GM19372 (cell line): ENCODE measurements around the gene PPM1F.

ENCODE experiments used
- ATAC-seq: cut with Tn5 transposase; IDR thresholded peaks from one replicate; pipeline ENCODE4 v1.9.1; 2021; ENCODE audit warnings: mild to moderate bottlenecking, low read depth, moderate library complexity; ENCODE audit not compliant: unreplicated experiment

PPM1F gene

DNA sequence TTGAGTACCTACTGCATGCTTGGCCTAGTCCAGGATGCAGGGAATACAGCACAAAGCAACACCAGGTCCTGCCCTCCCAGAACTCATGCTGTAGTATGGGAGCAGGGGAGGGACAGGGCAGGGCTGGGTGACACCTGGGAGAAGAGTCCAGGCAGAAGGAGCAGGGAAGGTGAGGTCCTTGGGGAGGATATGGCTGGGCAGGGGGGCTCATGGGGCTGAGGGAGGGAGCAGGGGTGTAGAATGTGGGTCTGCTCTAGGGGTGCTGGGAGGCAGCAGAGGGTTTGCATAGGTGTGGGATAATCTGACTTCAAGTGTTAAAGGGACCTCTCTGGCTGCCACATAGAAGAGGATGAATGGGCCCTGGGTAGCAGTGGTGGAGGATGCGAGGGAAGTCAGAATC lies 25.2 kb upstream of the PPM1F start:
- no peak for ATAC-seq

DNA sequence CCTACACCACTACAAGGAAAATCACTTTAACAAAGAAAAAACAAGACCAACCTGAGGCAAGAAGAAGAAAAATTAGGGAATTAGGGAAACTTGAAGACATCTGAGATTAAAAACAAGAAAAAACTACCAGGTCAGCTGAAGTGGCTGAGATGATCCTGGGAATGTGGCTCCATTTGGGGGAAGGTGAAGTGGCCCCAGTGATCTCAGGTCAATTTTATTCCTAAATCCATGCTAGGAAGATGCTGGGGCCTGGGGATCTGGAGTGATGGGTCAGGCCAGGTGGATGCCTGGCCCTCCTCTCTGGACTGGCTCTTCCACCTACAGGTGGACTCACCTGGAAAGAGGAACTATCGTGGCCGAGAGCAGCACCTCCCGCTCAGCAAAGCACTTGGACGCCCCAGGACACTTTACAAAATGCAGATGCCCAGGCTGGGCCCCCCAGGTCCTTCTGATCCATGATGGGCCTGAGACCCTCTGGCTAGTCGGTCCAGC lies 23.3 kb upstream of the PPM1F start:
- ATAC-seq, result no peak

DNA sequence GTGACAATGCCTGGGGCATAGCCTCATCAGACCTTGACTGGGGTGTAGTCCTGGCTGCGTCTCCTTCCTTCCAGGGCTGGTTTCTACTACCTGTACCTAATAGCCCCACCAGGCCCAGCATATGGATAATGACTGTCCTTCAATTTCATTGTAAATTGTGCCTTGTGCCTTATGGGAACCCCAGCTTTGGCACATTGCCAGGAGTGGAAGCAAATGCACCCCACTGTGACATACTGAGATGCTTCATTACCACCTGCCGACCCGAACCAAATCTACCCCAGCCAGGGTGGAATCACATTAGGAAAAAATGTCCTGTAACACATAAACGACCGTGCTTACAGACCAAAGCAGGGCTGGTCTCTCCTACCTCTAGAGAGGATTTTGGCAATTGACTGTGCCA lies 22.6 kb upstream of the PPM1F start:
- no peak for ATAC-seq

DNA sequence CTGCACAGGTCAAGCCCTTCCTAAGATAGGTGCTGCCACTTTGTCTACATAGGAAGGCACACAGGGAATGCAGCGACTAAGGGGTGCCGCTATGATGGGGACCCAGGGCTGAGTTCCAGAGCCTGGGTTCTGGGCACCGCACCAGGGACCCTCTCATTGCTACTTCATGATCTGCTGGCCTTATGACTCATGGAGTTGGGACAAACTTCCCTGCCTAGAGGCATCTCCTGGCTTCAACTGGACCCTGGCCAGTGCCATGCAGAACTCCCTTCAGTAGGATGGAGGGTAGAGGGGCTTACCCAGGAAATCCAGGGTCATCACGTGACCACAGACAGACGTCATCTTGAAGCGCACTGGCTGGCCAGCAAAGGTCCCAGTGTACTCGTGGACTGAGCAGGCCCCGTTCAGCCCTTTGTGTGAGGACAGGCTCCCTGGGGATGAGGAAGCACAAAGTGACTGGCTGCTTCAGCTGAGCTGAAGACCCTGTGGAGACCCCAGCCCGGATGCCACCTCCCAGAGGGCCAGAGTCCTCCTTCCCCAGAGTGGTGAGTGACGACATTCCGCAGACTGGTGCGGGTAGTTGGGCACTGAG lies 21.5 kb upstream of the PPM1F start:
- no peak for ATAC-seq

DNA sequence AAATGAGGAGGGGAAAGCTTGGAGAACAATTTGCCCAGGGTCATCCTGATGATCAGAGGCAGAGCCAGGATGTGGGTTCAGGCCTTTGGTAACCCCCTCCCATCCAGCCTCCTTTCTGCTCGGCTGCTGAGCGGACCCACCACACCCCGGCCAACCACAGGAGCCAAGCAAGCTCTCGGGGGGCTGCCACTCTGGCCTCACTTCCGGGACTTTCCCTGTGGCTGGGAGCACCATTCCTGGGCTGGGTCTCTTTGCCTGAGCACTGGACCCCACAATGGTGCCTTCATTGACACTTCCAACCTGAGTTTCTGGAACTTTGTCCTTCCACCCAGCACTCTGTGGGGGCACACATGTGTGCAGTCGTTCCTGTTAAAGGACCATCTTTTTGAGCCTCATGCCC lies 20.2 kb upstream of the PPM1F start:
- ATAC-seq, result no peak

DNA sequence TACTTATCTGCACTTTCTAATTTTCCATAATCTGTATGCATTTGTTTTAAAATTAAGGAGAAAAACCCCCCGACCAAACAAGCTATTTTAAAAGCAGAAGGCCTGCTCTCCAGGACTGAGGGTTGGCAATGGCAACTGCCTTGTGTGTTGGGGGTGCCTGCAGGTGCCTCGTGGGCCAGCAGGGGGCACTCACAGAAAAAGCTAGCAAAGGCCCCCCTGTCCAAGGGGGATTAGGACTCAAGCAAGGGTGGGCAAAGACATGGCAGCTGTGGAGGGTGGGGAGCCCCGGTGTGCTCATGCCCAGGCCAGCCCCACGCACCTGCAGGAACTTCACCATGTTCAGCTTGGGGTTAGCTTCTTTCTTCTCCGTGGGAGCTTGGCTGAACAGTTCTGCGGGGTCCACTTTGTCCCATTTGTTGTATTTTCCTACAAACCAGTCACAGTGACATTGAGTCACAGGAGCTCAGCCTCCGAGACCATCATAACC lies 19.7 kb upstream of the PPM1F start:
- no peak for ATAC-seq

DNA sequence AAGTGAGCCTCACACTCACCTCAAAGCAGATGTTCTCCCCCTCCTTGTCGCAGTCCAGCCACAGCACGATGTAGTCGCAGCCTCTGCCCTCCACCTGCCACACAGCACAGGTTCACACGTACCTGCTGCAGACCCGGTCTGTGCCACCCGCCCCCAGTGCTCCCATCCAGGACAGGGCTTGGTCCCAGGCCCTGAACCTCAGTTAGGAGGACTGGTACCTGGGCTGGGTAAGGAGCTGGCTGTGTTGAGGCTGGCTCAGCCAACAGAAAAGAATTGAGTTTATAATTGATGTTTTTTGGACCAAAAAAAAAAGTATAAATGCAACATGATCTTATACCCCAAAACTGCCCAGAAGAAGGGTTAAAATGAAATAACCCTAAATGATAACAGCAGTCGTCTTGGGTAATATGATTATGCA lies 19.2 kb upstream of the PPM1F start:
- no peak for ATAC-seq

DNA sequence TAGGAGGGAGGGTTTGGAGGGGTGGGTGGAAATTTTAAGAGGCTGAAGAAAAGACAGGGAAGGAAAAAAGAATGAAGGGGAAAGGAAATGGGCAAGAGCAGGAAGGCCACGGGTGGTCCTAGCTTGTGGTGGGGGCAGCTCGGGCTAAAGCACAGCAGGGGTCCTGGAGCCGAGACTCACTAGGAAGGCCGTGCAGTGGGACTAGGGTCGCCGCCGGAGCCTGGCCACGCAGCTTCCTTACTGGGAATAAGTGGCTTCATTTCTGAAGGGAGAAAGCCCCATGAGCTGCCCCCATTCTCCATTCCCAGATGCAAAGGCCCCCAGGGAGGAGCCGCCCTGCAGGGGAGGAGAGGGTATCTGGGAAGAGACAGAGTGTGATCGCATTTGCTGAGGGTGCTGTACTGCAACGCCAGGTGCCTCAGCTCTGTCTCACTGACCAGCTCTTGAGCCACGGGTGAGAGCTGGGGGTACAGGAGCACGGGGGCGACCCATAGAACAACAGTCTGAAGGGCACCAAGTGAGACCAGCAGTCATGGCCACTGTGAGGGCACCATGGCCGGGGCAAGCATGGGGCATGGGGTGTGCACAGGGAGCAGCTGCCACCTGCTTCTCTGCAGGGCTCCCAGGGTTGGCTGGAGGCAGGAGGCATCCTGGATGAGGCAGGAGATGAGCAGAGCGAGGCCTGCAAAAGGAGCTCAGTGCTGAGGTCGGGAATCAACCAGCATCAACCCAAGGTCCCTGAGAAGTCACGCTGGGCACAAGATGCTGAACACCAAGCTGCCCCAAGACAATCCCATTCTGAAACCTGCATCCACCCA lies 18.4 kb upstream of the PPM1F start:
- no peak for ATAC-seq

DNA sequence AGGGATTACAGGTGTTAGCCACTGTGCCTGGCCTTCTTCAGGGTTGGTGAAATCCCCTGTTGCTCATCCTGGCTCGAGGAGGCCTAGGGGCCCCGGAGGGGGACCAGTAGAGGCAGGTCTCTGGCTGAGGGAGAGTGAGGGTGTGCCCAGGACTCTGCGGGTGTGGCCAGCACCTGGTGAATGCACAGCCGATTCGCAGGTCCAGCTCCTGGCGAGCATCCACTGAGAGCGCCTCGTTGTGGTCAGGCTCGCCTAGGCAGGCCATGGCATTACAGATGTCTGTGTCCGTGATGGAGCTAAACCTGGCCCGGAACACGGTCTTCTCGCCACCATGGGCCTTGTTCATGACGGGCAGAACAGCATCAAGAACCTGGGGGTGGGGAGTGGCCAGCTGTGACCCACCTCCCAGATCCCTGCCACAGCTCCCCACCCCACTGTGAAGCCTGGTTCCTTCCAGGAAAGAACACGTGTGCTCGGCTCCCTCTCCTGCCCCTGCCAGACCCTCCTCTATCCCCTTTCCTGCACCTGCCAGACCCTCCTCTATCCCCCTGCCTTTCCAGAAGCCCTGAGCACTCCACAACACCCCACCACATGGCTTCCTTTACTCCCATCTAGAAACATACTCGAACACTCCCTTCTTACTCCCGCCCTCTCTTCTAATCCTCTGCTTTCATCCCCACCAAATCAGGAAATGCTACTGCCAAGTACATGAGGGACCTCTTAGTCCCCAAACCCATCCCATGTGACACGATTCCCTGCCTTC lies 17.6 kb upstream of the PPM1F start:
- ATAC-seq, result no peak

DNA sequence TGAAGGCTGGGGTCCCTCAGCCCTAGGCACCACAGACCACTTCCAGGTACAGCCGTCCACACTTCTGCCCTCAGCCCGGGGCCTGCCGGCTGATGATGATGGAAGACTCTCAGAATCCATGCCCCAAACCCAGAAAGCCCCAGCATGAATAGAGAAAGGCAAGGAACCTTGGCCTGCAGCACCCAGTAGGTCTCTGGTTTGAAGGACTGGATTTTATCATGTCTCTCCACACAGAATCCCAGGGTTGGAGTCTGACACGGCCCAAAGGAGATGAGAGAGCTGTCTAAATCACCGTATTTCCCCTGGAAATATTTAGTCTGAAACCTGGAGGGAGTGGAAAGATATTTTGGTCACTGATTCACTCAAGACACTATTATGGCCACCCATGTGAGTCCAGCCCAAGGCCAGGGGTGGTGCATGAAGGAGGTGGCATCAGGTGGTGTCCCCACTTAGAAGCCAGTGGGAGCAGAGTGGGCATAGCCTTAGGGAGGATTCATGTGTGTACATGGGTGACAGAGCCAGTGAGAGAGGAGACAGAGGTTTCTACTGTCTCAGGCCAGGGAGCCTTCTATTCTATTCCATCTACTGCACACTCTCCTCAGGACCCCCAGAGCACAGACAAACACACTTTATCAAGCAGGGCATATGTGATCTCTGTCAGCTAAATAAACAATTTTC lies 15.9 kb upstream of the PPM1F start:
- ATAC-seq, result no peak

DNA sequence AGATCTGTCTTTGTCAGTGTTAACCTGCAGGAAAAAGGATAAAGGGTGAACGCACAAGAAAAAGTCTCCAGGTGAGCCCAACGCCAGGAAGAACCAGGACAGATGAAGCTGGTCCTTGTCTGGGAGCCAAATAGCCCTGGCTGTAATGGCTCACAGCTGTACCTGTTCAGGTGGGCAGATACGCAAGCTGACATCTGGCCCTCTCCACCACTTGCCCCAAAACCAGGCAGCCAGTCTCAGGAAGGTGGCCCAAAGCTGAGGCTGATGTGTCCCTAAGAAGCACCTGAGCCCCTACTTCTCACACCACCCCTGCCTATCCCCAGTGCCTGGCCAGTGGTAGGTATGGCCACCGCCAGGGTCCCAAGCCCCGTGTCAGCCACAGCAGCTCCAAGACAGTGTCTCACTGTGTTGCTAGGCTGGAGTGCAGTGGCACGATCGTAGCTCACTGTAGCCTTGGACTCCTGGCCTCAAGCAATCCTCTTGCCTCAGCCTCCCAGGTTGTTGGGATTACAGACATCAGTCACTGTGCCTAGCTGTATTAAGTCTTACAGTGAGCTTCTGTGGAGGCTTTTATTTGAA lies 15.1 kb upstream of the PPM1F start:
- no peak for ATAC-seq

DNA sequence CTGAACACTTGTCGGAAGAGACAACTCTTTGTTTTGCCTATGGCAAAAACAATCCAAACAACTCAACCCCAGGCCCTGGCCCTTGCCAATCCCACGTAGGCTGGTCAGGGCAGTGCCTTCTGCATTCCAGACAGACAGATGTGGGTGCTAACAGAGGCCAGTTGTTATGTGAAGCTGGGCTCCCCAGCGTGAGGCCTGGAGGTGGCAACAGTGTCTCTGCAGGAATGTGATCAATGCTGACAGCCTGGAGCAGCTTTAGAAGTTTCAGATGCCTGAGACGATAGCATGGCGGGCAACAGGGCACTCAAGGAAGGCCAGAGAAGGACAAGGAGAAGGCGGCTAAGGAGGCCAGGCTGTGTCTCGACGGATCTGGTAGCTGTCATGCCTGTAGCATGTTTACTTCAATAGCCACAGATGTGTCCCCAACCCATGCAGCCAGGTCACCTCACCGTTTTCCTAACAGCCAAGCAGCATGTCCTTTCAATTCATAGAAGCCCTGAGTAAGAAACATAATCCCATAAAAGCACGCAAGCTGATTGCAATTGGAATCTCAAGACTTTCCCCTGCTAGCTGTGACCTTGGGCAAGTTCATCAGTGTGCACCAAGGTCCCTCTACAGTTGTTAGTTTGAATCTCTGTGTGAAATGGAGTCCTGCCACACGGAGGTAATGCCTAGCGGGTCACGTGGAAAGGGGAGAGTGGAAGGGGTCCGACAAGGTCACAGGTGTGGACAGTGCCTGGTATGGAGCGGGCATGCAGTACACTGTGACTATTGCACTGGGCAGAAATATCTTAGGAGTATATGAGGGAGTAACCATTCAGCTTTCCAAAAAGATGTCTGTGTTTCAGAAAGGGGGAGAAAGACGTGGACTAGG lies 14.2 kb upstream of the PPM1F start:
- ATAC-seq, result no peak

DNA sequence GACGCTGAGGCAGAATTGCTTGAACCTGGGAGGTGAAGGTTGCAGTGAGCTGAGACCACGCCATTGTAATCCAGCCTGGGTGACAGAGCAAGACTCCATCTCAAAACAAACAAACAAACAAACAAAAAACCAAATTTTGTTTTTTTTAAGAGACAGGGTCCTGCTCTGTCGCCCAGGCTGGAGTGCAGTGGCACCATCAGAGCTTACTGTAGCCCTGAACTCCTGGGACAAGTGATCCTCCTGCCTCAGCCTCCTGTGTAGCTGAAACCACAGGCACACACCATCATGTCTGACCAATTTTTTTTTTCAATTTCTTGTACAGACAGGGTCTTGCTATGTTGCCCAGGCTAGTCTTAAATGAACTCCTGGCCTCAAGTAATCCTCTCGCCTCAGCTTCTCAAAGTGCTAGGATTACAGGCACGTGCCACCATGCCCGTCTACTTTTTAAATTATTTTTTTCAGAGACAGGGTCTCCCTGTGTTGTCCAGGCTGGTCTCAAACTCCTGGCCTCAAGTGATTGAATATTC lies 13.2 kb upstream of the PPM1F start:
- ATAC-seq, result no peak

DNA sequence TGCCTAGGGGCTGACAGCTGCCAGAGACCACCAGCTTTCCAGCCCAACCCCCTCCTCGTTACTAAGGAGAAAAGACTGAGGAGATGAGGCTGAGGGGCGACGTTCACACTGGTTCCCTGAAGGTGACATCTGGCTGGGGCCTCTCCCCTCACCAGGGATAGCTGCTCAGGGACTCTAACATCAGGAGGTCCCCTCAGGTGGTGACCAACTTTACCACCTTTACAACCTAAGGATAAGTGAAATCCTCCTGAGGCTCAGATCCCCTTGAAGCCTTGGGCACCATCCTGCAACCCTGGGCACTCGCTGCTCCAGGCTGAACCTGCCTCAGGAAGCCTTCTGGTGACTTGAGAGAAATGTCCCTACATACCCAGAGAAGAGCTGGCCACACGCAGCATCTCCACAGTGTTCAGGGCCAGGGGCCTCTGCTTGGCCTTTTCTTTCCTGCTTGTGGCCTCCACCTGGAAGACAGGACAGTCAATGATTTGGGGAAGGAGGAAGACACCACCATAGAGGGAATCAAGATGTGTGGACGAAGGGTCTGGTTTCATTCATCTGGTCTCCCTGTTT lies 12.4 kb upstream of the PPM1F start:
- ATAC-seq, result no peak

DNA sequence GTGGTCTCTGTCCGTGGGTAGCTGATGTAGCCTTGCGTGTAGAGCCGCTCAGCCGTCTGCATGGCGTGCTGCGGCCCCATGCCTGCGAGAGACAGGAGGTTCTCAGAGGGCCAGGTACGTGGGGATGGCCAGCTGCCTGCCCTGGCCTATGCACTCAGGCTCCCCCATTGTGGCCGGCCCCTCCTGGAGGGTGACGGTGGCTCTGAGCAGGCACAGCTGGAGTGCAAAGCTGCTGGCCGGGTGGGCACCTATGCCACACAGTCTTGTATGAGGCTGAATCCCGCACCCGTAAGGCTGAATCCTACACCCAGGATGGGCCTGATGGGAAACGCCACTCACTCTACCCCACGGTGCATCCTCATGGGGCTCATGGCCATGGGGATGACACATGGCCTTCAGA lies 11.6 kb upstream of the PPM1F start:
- no peak for ATAC-seq

DNA sequence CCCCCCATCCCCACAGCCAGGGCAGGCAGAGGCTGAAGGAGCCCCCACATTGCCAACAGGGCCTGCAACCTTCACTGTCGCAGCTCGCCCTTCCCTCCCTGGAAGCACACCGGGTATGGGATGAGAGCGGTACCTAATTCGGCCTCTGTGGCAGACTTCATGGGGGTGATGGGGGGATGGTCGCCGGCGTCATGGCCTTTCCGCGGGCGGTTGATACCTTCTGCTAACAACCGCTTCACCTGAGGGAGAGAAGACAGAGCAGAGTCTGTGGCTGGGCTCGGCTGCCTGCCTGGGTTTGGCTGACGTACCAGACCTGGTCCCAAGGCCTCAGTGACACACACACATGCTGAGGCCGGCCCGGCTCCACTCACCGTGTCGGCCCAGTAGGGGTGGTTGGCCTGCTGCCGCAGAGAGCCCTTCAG lies 11.2 kb upstream of the PPM1F start:
- no peak for ATAC-seq

DNA sequence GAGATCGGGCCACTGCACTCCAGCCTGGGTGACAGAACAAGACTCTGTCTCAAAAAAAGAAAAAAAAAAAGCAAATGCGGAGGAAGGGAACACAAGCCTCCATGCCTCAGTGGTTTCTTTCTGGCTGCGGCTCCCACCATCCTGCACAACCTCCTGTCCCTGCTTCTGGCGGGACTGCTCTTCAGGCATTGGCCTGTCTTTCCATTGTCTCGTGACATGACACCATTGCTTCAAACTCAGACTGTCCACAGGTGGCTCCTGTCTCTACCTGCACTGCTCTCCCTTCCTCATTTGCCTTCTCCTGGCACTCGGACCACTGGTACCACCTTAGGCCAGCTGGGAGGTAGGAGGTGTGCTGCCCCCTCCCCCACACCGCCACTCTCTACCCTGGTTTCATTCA lies 10.6 kb upstream of the PPM1F start:
- ATAC-seq, result no peak

DNA sequence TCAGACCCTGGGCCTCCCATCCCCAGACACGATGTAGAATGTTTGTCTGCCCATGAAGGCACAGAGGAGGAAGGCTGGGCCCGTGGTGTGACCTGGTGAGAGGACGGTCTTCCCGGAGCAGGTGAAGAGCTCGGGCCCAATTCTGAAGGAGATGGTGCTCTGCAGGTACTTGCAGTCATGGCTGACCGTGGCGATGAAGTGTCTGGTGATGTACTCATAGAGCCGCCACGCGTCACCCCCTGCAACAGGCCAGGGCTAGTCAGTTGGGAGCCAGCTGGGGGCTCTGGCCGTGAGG lies 10.0 kb upstream of the PPM1F start:
- ATAC-seq, result no peak
